ENCODE results near the gene TMED10. TPM values are rescaled to one million over a fixed set of nuclear protein-coding genes. Genes with fewer than 3 reads are reported as not detected.

TMED10 gene
- total RNA-seq, 1 experiment from 2014 or later = 253 TPM

GRCh38 chr14:75109877-75110276 is 66.5 kb downstream of the TMED10 start:
- no peak overlapping the region for H3K27ac ChIP-seq (ENCODE audit: low read length)
- no peaks in the 10 kb centered on the region for H3K27me3 ChIP-seq (ENCODE audit: low read length)
- H3K79me2 ChIP-seq (ENCODE audit: low read length) = no peaks in the 10 kb centered on the region
- ATAC-seq (no peak), DNase-seq (no peak)
- peaks cover 12% of the 10 kb centered on the region; the same call in 1 of the 2 replicates for H3K36me3 ChIP-seq (ENCODE audit: low read depth, low read length)
- no peak overlapping the region for H2AFZ ChIP-seq (ENCODE audit: low read length)
- POLR2A ChIA-PET (ENCODE audit: unreplicated experiment) = no interaction called here
- intact Hi-C loops (cut with micrococcal nuclease) = no loop called here
- H4K20me1 ChIP-seq (ENCODE audit: low read length) = no peaks in the 10 kb centered on the region
- no peak overlapping the region for H3K4me3 ChIP-seq (ENCODE audit: low read length)
- no peaks in the 10 kb centered on the region for H3F3A ChIP-seq (ENCODE audit: low read length, unreplicated experiment)
- CTCF ChIA-PET = no interaction called here
- TF ChIP-seq EZH2 (IDR thresholded peaks at IDR 0.05; ENCODE audit: low read length, unreplicated experiment) (no peak), EZH2phosphoT487 (IDR thresholded peaks at IDR 0.05; ENCODE audit: borderline replicate concordance, low read length) (no peak), CTCF (conservative IDR thresholded peaks at IDR 0.05; ENCODE audit: low read depth, low read length) (no peak)
- no peaks in the 10 kb centered on the region for H3K4me1 ChIP-seq (ENCODE audit: insufficient read depth, low read length)
- no peak overlapping the region for H3K9ac ChIP-seq (ENCODE audit: low read length)
- no TSS peak for BruUV-seq (replicated peaks)
- no peak overlapping the region for H3K4me2 ChIP-seq (ENCODE audit: low read length)
- no peaks in the 10 kb centered on the region for H3K9me3 ChIP-seq (ENCODE audit: low read length)
- no peaks in the 10 kb centered on the region for H3K9me2 ChIP-seq (replicated peaks; ENCODE audit: low read length)

GRCh38 chr14:75107186-75107585 is 69.2 kb downstream of the TMED10 start:
- ATAC-seq (no peak), DNase-seq (no peak)
- Histone ChIP-seq H3K4me3 (ENCODE audit: low read length) (no peak overlapping the region), H3K4me2 (ENCODE audit: low read length) (no peak overlapping the region), H3K9me2 (replicated peaks; ENCODE audit: low read length) (no peaks in the 10 kb centered on the region), H3K27ac (ENCODE audit: low read length) (no peak overlapping the region), H3K9me3 (ENCODE audit: low read length) (no peaks in the 10 kb centered on the region), H3F3A (ENCODE audit: low read length, unreplicated experiment) (no peaks in the 10 kb centered on the region), H3K9ac (ENCODE audit: low read length) (no peak overlapping the region), H2AFZ (ENCODE audit: low read length) (no peak overlapping the region), H4K20me1 (ENCODE audit: low read length) (no peaks in the 10 kb centered on the region), H3K79me2 (ENCODE audit: low read length) (no peaks in the 10 kb centered on the region), H3K36me3 (ENCODE audit: low read depth, low read length) (peaks cover 6% of the 10 kb centered on the region; the same call in 1 of the 2 replicates), H3K27me3 (ENCODE audit: low read length) (no peaks in the 10 kb centered on the region), H3K4me1 (ENCODE audit: insufficient read depth, low read length) (no peaks in the 10 kb centered on the region)
- TF ChIP-seq EZH2phosphoT487 (IDR thresholded peaks at IDR 0.05; ENCODE audit: borderline replicate concordance, low read length) = no peak
- no peak for TF ChIP-seq EZH2 (IDR thresholded peaks at IDR 0.05; ENCODE audit: low read length, unreplicated experiment)
- no peak for TF ChIP-seq CTCF (conservative IDR thresholded peaks at IDR 0.05; ENCODE audit: low read depth, low read length)
- BruUV-seq (replicated peaks) = no TSS peak
- intact Hi-C loops (cut with micrococcal nuclease) = no loop called here
- ChIA-PET POLR2A (ENCODE audit: unreplicated experiment) (interaction anchor here (0.6 kb wide), 1 partner anchor 94 kb away, joined by 4 read pairs; no protein-coding TSS in a partner anchor), CTCF (no interaction called here)

- no peak for ATAC-seq
- Histone ChIP-seq H3K79me2 (ENCODE audit: low read length) (no peaks in the 10 kb centered on the region), H3K27ac (ENCODE audit: low read length) (no peak overlapping the region), H3K4me2 (ENCODE audit: low read length) (no peak overlapping the region), H3K36me3 (ENCODE audit: low read depth, low read length) (no peaks in the 10 kb centered on the region), H3K9ac (ENCODE audit: low read length) (no peak overlapping the region), H3K9me3 (ENCODE audit: low read length) (no peaks in the 10 kb centered on the region), H3F3A (ENCODE audit: low read length, unreplicated experiment) (no peaks in the 10 kb centered on the region), H3K4me3 (ENCODE audit: low read length) (no peak overlapping the region), H3K9me2 (replicated peaks; ENCODE audit: low read length) (no peaks in the 10 kb centered on the region), H4K20me1 (ENCODE audit: low read length) (no peaks in the 10 kb centered on the region), H2AFZ (ENCODE audit: low read length) (no peak overlapping the region), H3K4me1 (ENCODE audit: insufficient read depth, low read length) (no peaks in the 10 kb centered on the region), H3K27me3 (ENCODE audit: low read length) (no peaks in the 10 kb centered on the region)
- POLR2A ChIA-PET (ENCODE audit: unreplicated experiment) = no interaction called here
- CTCF ChIA-PET = no interaction called here
- TF ChIP-seq EZH2 (IDR thresholded peaks at IDR 0.05; ENCODE audit: low read length, unreplicated experiment) (no peak), CTCF (conservative IDR thresholded peaks at IDR 0.05; ENCODE audit: low read depth, low read length) (no peak), EZH2phosphoT487 (IDR thresholded peaks at IDR 0.05; ENCODE audit: borderline replicate concordance, low read length) (no peak)
- no TSS peak for BruUV-seq (replicated peaks)
- no peak for DNase-seq
- intact Hi-C loops (cut with micrococcal nuclease) = no loop called here
These were observed 74.9 kb downstream of the TMED10 start for GRCh38 chr14:75101491-75101890.
